HG03378 (cell line): ENCODE measurements around the gene MUC2.

Experiments
- ATAC-seq: cut with Tn5 transposase; IDR thresholded peaks from one replicate; pipeline ENCODE4 v1.9.1; 2021; ENCODE audit warnings: mild to moderate bottlenecking, moderate library complexity; ENCODE audit not compliant: unreplicated experiment

The MUC2 gene

DNA sequence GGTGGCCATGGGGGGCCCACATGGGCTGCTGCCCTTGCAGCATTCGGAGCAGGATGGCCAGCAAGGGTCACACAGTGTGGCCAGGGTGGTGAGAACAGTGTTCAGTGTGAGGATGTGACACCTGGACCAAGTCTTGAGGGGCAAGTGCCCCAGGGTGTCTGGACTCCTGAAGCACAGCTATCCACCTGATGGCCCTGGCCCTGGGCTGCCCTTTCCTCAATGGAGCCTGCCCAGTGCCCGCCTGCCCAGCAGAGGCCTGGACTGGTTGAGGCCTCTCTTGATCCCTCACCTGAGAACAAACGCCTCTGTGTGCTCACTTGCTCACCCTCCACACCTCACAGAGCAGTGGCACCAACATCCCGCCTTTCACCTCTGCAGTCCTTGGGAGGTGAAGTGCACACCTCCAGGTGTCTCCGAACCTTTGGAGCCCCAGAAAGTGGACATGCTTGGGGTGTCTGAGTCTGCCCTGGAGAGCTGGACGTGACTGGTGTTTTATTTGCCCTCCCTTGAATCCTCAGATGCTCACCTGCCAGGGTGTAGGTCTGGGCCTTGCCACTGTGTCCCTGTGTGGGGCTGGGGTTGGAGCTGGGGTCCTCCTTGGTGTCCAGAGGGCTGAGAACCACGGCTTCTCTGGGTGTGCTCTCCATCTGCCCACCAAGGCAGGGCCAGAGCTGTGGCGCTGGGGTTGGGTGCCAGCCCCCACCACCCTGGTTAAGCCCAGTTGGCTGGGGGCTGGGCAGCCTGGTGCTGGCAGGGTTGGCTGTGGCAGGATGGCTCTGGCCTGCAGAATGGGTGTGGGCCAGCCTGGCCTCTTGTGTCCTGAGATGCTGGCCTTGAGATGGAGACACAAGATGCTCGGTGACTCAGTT is 3.8 kb upstream of the MUC2 start:
- ATAC-seq: no peak

GRCh38 chr11:1071571-1072115 is 3.0 kb upstream of the MUC2 start:
- ATAC-seq: no peak

- ATAC-seq: no peak
Measured at GRCh38 chr11:1072116-1072820, 2.4 kb upstream of the MUC2 start.

- no peak for ATAC-seq
Measured at GRCh38 chr11:1072821-1073231, 1.8 kb upstream of the MUC2 start.

DNA sequence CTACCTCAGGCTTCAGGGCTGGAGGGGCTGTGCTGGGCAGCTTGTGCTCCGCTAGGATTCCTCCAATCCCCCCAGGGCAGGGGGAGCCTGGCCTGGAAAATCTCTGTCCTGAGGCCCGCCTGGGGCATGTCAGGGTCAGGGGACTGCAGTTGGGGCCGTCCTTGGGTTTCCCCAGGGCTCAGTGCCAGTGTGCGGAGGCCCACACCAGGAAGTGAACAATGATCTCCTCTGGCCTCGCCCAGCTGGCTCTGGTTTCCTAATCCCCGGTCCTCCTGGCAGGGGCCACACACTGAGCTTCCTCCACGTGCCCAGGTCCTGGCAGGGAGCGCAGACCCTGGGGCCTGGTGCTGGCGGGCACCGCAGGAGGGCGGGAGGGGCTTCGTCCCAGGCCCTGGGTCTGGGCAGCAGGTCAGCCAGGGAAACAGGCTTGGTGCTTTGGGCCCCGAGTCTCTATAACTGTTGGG is 1.4 kb upstream of the MUC2 start:
- no peak for ATAC-seq

GRCh38 chr11:1073851-1074243 is 827 bp upstream of the MUC2 start:
- ATAC-seq: no peak

DNA sequence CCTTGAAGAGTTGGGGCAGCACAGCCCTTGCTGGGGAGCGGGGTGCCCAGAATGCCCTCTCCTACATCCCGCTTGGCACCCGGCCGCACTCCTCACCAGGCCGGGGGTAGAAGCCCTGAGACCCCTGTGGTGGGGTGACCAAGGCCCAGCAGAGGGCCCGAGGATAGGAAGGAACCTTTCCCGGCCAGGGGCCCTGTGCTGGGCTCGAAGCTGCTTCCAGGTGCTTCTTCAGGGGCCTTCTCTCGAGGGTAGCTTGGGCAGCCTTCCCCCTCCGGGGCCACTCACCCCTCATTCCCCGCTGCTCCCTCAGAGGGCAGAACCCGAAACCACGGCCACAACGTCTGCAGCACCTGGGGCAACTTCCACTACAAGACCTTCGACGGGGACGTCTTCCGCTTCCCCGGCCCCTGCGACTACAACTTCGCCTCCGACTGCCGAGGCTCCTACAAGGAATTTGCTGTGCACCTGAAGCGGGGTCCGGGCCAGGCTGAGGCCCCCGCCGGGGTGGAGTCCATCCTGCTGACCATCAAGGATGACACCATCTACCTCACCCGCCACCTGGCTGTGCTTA is 752 bp downstream of the MUC2 start:
- ATAC-seq: no peak

DNA sequence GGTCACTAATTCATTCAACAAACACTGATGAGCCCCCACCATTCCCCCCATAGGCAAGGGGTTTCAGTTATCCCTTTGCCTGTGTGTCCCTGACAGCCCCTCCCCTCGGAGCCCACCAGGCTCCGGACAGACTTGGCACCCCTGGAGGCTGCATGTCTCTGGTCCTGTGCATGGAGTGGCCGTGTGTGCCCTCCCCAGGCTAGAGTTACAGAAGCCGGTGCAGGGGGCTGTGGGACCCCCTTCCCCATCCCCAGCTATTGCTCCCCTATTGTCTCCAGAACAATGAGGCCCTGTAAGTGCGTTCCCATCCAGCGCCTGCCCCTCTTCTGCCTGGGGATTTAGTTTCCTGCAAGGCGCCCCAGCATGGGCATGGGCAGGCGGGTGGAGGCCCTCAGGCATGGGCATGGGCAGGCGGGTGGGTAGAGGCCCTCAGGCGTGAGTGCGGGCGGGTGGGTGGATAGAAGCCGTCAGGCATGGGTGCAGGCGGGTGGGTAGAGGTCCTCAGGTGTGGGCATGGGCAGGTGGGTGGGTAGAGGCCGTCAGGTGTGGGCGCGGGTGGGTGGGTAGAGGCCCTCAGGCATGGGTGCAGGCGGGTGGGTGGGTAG is 1.5 kb downstream of the MUC2 start:
- no peak for ATAC-seq

GRCh38 chr11:1077033-1077416 is 2.4 kb downstream of the MUC2 start:
- no peak for ATAC-seq

GRCh38 chr11:1077417-1078119 is 2.9 kb downstream of the MUC2 start:
- ATAC-seq: no peak

DNA sequence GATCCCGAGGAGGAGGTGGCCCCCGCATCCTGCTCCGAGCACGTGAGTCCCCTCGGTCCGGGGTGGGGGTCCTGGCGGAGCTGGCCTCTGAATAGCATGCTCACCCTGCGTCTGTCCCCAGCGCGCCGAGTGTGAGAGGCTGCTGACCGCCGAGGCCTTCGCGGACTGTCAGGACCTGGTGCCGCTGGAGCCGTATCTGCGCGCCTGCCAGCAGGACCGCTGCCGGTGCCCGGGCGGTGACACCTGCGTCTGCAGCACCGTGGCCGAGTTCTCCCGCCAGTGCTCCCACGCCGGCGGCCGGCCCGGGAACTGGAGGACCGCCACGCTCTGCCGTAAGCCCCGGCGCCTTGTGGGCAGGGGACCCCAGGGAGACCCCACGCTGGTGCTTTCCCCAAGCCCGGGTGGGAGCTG is 3.5 kb downstream of the MUC2 start:
- ATAC-seq: no peak

- no peak for ATAC-seq
Measured at GRCh38 chr11:1081601-1082311, 7.1 kb downstream of the MUC2 start.

DNA sequence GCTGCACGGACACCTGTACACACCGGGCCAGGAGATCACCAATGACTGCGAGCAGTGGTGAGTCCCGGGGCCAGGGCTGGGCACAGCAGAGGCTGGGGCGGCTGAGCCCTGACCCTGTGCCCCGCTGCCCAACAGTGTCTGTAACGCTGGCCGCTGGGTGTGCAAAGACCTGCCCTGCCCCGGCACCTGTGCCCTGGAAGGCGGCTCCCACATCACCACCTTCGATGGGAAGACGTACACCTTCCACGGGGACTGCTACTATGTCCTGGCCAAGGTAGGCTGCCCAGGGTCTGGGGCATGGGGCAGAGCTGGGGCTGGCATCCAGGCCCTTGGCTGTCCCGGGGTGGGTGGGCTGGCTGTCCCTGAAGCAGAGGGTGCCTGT is 7.7 kb downstream of the MUC2 start:
- no peak for ATAC-seq

- no peak for ATAC-seq
Measured at GRCh38 chr11:1082728-1083620, 8.3 kb downstream of the MUC2 start.

DNA sequence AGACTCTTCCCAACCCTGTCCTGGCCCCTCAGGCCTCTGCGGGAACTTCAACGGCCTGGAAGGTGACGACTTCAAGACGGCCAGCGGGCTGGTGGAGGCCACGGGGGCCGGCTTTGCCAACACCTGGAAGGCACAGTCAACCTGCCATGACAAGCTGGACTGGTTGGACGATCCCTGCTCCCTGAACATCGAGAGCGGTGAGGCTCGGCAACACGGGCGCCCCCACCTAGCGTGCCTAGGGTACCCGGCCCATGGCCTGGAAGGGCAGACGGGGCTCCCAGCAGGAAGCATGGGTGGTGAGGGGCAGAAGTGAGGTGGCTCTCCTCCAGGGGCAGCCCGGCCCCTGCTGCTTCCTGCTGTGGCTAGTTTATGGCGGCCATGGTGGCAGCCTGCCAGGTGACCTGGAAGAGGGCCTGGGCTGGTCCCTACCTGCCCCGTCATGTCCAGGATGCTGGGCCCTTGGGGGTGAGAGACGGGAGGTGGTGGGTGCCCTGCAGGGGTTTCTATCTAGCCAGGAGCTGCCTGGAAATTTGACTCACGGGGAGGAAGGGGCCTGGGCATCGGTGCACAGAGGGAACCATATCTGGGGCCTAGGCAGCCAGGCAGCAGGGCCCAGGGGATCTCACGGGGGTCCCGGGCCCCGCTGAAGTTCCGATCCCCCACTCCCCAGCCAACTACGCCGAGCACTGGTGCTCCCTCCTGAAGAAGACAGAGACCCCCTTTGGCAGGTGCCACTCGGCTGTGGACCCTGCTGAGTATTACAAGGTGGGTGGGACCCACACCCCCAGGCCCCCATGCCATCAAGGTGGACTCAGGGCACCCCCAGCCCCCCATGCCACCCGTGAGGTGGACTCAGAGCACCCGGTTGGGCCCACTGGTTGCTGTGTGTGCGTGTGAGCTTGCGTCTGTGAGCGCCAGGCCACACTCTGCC is 9.2 kb downstream of the MUC2 start:
- ATAC-seq: no peak

GRCh38 chr11:1084561-1085439 is 10.1 kb downstream of the MUC2 start:
- no peak for ATAC-seq
